Lung (tissue), 12 donors: Measurements from ENCODE around the gene TMA7B. TPM values are rescaled to one million over a fixed set of nuclear protein-coding genes. Genes with fewer than 3 reads are reported as not detected.

Experiments
- ATAC-seq: fragments of 200-7000 bp; cut with Tn5 transposase; one replicate; pipeline ENCODE4 v1.9.1; 2020; ENCODE audit warnings: moderate number of reproducible peaks; ENCODE audit not compliant: insufficient read depth, low FRiP score
- DNase-seq, 3 donors: peaks; one replicate each; pipeline ENCODE4 v3.0.0-alpha.2; 2013 to 2017
- H3K27ac ChIP-seq, 2 donors: one replicate each; pipeline ENCODE4 v1.5.1; 2013; ENCODE audit warnings: mild to moderate bottlenecking in 2 of 2, moderate library complexity in 2 of 2, control low read depth in 1 of 2, inconsistent platforms in 1 of 2, low read depth in 1 of 2, low read length in 1 of 2
- H3K27me3 ChIP-seq, 3 donors: one replicate each; pipeline ENCODE4 v1.5.1; 2013; ENCODE audit warnings: low read length in 2 of 3; ENCODE audit not compliant: control insufficient read depth in 3 of 3, insufficient read depth in 3 of 3
- H3K36me3 ChIP-seq, 4 donors: one replicate each; pipeline ENCODE4 v1.5.1; 2013; ENCODE audit warnings: low read length in 4 of 4, mild to moderate bottlenecking in 1 of 4, moderate library complexity in 1 of 4; ENCODE audit not compliant: control insufficient read depth in 4 of 4, insufficient read depth in 4 of 4
- H3K4me1 ChIP-seq, 5 donors: one replicate each; pipeline ENCODE4 v1.5.1; 2013; ENCODE audit warnings: low read length in 5 of 5, mild to moderate bottlenecking in 2 of 5, moderate library complexity in 1 of 5; ENCODE audit not compliant: control insufficient read depth in 5 of 5, insufficient read depth in 5 of 5
- H3K4me3 ChIP-seq: one replicate; pipeline ENCODE4 v1.5.1; 2013; ENCODE audit warnings: mild to moderate bottlenecking, control low read depth, moderate library complexity
- H3K9ac ChIP-seq, 2 donors: one replicate each; pipeline ENCODE4 v1.5.1; 2013; ENCODE audit warnings: low read length in 2 of 2, control low read depth in 1 of 2; ENCODE audit not compliant: insufficient read depth in 1 of 2
- H3K9me3 ChIP-seq, 4 donors: one replicate each; pipeline ENCODE4 v1.5.1; 2013; ENCODE audit warnings: low read length in 3 of 4, mild to moderate bottlenecking in 1 of 4, moderate library complexity in 1 of 4; ENCODE audit not compliant: control insufficient read depth in 4 of 4, insufficient read depth in 3 of 4
- CTCF ChIP-seq: IDR thresholded peaks from 2 replicates; pipeline ENCODE4 v1.5.1; 2012; ENCODE audit warnings: mild to moderate bottlenecking; ENCODE audit errors: control extremely low read depth, extremely low read depth
- WGBS, 2 donors: extraction: QIAGEN DNeasy Blood & Tissue Kit; methylation state at CpG; one replicate each; pipeline ENCODE4 v1.1.7; 2013; 5-methylcytosine and 5-hydroxymethylcytosine counted together
- polyA plus RNA-seq, 2 donors: library from polyadenylated mRNA; stranded (reverse); fragments of 200-250 nt; gene quantifications; one replicate each; pipeline ENCODE4 v1.2.1, GENCODE V29; 2013
- total RNA-seq, 2 donors: library from RNA; depleted of rRNA in 1 of 2; stranded (reverse); fragments of >200 nt in 1 of 2; gene quantifications; one replicate each; pipeline ENCODE4 v1.2.1, GENCODE V29; 2014 to 2021
- donor health status: control.
- donor health status: control.
- donor health status: Bipolar disorder and iron deficiency.
- donor health status: healthy.
- donor health status: DM: yes; HTN: yes; CAD: no.

Gene TMA7B
- total and polyA plus RNA-seq, 4 donors = 0.31 to 0.57 (median 0.38) TPM

GRCh38 chr22:39960791-39961746, 872 bp downstream of the TMA7B start:
- peak; percentile 53 for ATAC-seq
- WGBS, 2 donors = 57 to 73% methylated on average over 13 of the region's 13 CpGs

GRCh38 chr22:39962071-39962470, 1.9 kb downstream of the TMA7B start:
- H3K9me3 ChIP-seq = no peaks in the 10 kb centered on the region
- H3K27me3 ChIP-seq = peaks cover 0 to 12% (median 10%) of the 10 kb centered on the region in 3 donors
- no peaks in the 10 kb centered on the region for H3K4me1 ChIP-seq
- no peak for TF ChIP-seq CTCF
- ATAC-seq = no peak
- H3K4me3 ChIP-seq = no peak overlapping the region
- no peak for DNase-seq
- 91 to 97% methylated on average over 9 of the region's 9 CpGs for WGBS, 2 donors
- H3K36me3 ChIP-seq = no peaks in the 10 kb centered on the region
- no peak overlapping the region for H3K27ac ChIP-seq
- H3K9ac ChIP-seq = no peak overlapping the region

More at GRCh38 chr22:39960791-39961746, 872 bp downstream of the TMA7B start:
- TF ChIP-seq CTCF = no peak
- no peak overlapping the region for H3K9ac ChIP-seq
- H3K27ac ChIP-seq = peak overlapping the region in 1 of 2 donors; percentile 10
- H3K9me3 ChIP-seq = no peaks in the 10 kb centered on the region
- no peaks in the 10 kb centered on the region for H3K4me1 ChIP-seq
- H3K4me3 ChIP-seq = no peak overlapping the region
- peaks cover 0 to 12% (median 10%) of the 10 kb centered on the region in 3 donors for H3K27me3 ChIP-seq
- H3K36me3 ChIP-seq = no peaks in the 10 kb centered on the region
- no peak for DNase-seq

GRCh38 chr22:39965748-39966147, 5.6 kb downstream of the TMA7B start:
- Histone ChIP-seq H3K27me3 (peaks cover 0 to 19% (median 10%) of the 10 kb centered on the region in 3 donors), H3K36me3 (no peaks in the 10 kb centered on the region), H3K4me3 (no peak overlapping the region), H3K4me1 (peaks cover 0 to 8% (median 0%) of the 10 kb centered on the region in 5 donors), H3K9ac (no peak overlapping the region), H3K27ac (no peak overlapping the region), H3K9me3 (no peaks in the 10 kb centered on the region)
- DNase-seq = no peak
- 83 to 86% methylated on average over 5 of the region's 5 CpGs for WGBS, 2 donors
- no peak for ATAC-seq
- TF ChIP-seq CTCF = no peak
